ENCODE results near the gene TTC22. TPM values are rescaled to one million over a fixed set of nuclear protein-coding genes. Genes with fewer than 3 reads are reported as not detected.
A peak's percentile ranks its signal among the peaks of the same experiment; 100 is the strongest.

TTC22 gene
- 2.4 TPM in 2 replicates for total RNA-seq
- long read RNA-seq: 0 reads

- no peaks in the 10 kb centered on the region for H3K36me3 Mint-ChIP-seq (ENCODE audit: insufficient read depth)
- TF ChIP-seq CTCF (IDR thresholded peaks at IDR 0.05; ENCODE audit: unreplicated experiment): peak; percentile 50
- peaks cover 26% of the 10 kb centered on the region for H3K27me3 Mint-ChIP-seq
- DNase-seq (ENCODE audit: low spot score, unreplicated experiment): peak; percentile 41
- no peak within 1 kb of the TSS for H3K27ac Mint-ChIP-seq
- H3K4me1 Mint-ChIP-seq (ENCODE audit: low read depth): no peaks in the 10 kb centered on the region
- peak within 1 kb of the TSS; percentile 37 for H3K4me3 Mint-ChIP-seq (ENCODE audit: low read depth)
- H3K9me3 Mint-ChIP-seq (ENCODE audit: low read depth): no peaks in the 10 kb centered on the region
These were observed at the start of gene TTC22 for GRCh38 chr1:54800899-54801759. Gene TTC22 (minus strand): TSS chr1:54801323. CDS start chr1:54801163, 160 bp downstream.

DNA sequence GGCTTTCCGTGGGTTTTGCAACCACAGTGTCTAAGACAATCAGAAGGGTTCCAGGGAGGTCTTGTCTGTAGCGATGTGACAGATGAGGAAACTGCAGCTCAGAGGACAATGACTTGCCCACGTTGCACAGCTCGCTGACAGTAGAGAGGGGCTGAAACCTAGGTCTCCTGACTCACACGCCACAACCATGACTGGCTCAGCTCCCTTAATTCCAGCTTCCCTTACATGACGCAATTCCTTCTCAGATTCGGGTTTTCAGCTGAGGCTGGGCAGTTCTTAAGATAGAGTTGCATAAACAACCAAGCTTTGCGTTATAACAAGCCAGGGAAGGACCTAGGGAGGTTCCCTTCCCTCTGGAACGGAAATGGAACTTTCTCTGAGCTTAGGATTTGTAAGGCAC, 49.6 kb upstream of the TTC22 start:
- no peak for TF ChIP-seq CTCF (IDR thresholded peaks at IDR 0.05; ENCODE audit: unreplicated experiment)
- DNase-seq (ENCODE audit: low spot score, unreplicated experiment): no peak
- Mint-ChIP-seq H3K27ac (no peak overlapping the region), H3K4me1 (ENCODE audit: low read depth) (no peaks in the 10 kb centered on the region), H3K36me3 (ENCODE audit: insufficient read depth) (peaks cover 28% of the 10 kb centered on the region), H3K9me3 (ENCODE audit: low read depth) (no peaks in the 10 kb centered on the region), H3K4me3 (ENCODE audit: low read depth) (no peak overlapping the region), H3K27me3 (no peaks in the 10 kb centered on the region)

- no peaks in the 10 kb centered on the region for H3K4me1 Mint-ChIP-seq (ENCODE audit: low read depth)
- DNase-seq (ENCODE audit: low spot score, unreplicated experiment): no peak
- no peak overlapping the region for H3K4me3 Mint-ChIP-seq (ENCODE audit: low read depth)
- peaks cover 28% of the 10 kb centered on the region for H3K36me3 Mint-ChIP-seq (ENCODE audit: insufficient read depth)
- H3K27ac Mint-ChIP-seq: no peak overlapping the region
- no peak for TF ChIP-seq CTCF (IDR thresholded peaks at IDR 0.05; ENCODE audit: unreplicated experiment)
- no peaks in the 10 kb centered on the region for H3K27me3 Mint-ChIP-seq
- H3K9me3 Mint-ChIP-seq (ENCODE audit: low read depth): no peaks in the 10 kb centered on the region
These were observed 49.1 kb upstream of the TTC22 start for GRCh38 chr1:54850069-54850730.

DNA sequence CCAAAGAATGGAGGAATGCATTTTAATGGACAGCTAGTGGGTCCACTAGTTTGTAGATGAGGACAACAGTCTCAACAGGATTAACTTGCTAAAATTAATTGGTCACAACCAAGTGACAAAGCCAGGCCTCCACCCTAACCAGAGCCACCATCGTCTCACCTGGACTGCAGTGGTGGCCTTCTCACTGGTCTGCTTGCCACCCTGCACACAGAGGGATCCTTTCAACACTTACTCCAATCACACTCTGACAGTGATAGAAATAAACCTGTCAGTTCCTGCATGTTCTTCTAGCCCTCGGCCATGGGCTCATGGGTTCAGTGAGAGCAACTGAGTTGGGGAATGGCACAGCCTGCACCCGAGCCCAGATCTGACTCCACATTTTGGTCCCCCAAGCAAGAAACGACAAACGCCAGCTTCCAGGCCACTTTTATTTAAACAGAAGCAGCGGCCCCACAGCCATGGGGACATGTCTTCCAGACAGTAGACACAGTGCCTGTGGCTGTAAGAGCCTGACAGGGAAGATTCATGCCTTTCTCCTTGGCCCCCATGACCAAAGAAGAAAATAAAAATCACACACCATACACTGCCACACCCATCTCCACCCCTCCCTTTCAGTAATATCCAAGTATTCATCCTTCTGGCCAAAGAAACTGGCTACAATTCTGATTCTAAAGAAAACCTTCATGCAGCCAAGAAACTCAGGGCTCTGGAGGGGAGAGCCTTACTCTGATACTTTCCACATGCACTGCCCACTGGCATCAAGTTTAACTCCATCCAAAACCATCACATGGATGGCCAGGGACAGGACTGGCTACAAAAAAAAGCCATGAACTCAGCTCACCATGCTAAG, 48.3 kb upstream of the TTC22 start:
- no peaks in the 10 kb centered on the region for H3K4me1 Mint-ChIP-seq (ENCODE audit: low read depth)
- no peak overlapping the region for H3K4me3 Mint-ChIP-seq (ENCODE audit: low read depth)
- H3K27ac Mint-ChIP-seq: no peak overlapping the region
- H3K36me3 Mint-ChIP-seq (ENCODE audit: insufficient read depth): peaks cover 28% of the 10 kb centered on the region
- no peak for DNase-seq (ENCODE audit: low spot score, unreplicated experiment)
- H3K27me3 Mint-ChIP-seq: no peaks in the 10 kb centered on the region
- TF ChIP-seq CTCF (IDR thresholded peaks at IDR 0.05; ENCODE audit: unreplicated experiment): no peak
- H3K9me3 Mint-ChIP-seq (ENCODE audit: low read depth): no peaks in the 10 kb centered on the region

All from progenitor cell of endocrine pancreas (in vitro differentiated cells).